Gastroesophageal sphincter (tissue), 3 donors: ENCODE measurements around the gene C1orf116.

Experiments used
- CTCF ChIP-seq, 4 experiments: fragments of 200-600 bp in 2 of 4; fragments of 450-650 bp in 2 of 4; sonication (generic) in 1 of 4; IDR thresholded peaks; one replicate each; pipeline ENCODE4 v1.5.1; 2017 to 2019; ENCODE audit warnings: antibody characterized with exemption in 4 of 4, mild to moderate bottlenecking in 2 of 4, moderate library complexity in 2 of 4
- EP300 ChIP-seq: sonication (generic); formaldehyde crosslinking; IDR thresholded peaks from one replicate; pipeline ENCODE4 v1.6.1; 2017; ENCODE audit warnings: antibody characterized with exemption, mild to moderate bottlenecking
- POLR2A ChIP-seq, 2 donors: fragments of 450-650 bp; IDR thresholded peaks; one replicate each; pipeline ENCODE4 v1.6.1; 2017; ENCODE audit warnings: antibody characterized with exemption in 2 of 2, mild to moderate bottlenecking in 2 of 2, moderate library complexity in 1 of 2
- POLR2AphosphoS5 ChIP-seq: sonication (generic); formaldehyde crosslinking; IDR thresholded peaks from one replicate; pipeline ENCODE4 v1.6.1; 2017; ENCODE audit warnings: antibody characterized with exemption

DNA sequence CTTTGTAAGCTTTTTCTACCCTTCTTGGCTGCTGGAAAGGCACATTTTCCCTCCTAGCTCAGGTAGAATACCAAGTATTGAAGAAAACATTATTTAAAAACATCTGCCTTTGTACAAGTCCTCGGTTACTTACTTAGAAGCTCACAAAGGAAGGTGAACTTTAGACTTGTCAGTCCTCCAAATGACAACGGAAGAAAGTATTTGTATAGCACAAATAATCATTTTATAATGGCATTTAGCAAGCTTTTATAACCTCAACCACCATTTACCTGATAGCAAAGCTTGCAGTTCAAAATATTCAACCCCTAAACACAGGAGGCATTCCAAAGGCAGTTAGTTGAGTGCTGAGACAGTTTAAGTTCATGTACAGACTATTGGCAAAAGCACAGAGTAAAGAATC, 59.8 kb downstream of the C1orf116 start:
- TF ChIP-seq CTCF (IDR thresholded peaks at IDR 0.05) (no peak), POLR2A (IDR thresholded peaks at IDR 0.05) (no peak), POLR2AphosphoS5 (no peak), EP300 (no peak)
